C4-2B (cell line): Measurements from ENCODE around the gene PLXNA4.

Experiments used
- CTCF ChIP-seq: fragments of 450-650 bp; conservative IDR thresholded peaks from 2 replicates; pipeline ENCODE4 v1.5.1; 2017; ENCODE audit warnings: mild to moderate bottlenecking
- ZFX ChIP-seq: fragments of 450-650 bp; IDR thresholded peaks from 2 replicates; pipeline ENCODE4 v1.6.1; 2017

- TF ChIP-seq CTCF (no peak), ZFX (no peak)
Observed at GRCh38 chr7:132451161-132451560, 125.1 kb downstream of the PLXNA4 start.
